ENCODE results near the gene EPSTI1. TPM values are rescaled to one million over a fixed set of nuclear protein-coding genes. Genes with fewer than 3 reads are reported as not detected.

Gene EPSTI1
- total RNA-seq, 1 donor from 2014 or later: 6.0 TPM

- Mint-ChIP-seq H3K4me1 (ENCODE audit: low read depth) (peaks cover 5% of the 10 kb centered on the region), H3K27ac (no peak overlapping the region), H3K36me3 (ENCODE audit: insufficient read depth) (no peaks in the 10 kb centered on the region), H3K4me3 (ENCODE audit: low read depth) (no peak overlapping the region), H3K27me3 (no peaks in the 10 kb centered on the region), H3K9me3 (ENCODE audit: low read depth) (no peaks in the 10 kb centered on the region)
- DNase-seq (ENCODE audit: low spot score, unreplicated experiment): no peak
- TF ChIP-seq, protein P1, sequence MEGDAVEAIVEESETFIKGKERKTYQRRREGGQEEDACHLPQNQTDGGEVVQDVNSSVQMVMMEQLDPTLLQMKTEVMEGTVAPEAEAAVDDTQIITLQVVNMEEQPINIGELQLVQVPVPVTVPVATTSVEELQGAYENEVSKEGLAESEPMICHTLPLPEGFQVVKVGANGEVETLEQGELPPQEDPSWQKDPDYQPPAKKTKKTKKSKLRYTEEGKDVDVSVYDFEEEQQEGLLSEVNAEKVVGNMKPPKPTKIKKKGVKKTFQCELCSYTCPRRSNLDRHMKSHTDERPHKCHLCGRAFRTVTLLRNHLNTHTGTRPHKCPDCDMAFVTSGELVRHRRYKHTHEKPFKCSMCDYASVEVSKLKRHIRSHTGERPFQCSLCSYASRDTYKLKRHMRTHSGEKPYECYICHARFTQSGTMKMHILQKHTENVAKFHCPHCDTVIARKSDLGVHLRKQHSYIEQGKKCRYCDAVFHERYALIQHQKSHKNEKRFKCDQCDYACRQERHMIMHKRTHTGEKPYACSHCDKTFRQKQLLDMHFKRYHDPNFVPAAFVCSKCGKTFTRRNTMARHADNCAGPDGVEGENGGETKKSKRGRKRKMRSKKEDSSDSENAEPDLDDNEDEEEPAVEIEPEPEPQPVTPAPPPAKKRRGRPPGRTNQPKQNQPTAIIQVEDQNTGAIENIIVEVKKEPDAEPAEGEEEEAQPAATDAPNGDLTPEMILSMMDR (IDR thresholded peaks at IDR 0.05; ENCODE audit: unreplicated experiment): no peak
Measured at GRCh38 chr13:43014162-43014561, 22.1 kb upstream of the EPSTI1 start.

- no peak overlapping the region for H3K27ac Mint-ChIP-seq
- TF ChIP-seq, protein P1 (IDR thresholded peaks at IDR 0.05; ENCODE audit: unreplicated experiment): no peak
- H3K9me3 Mint-ChIP-seq (ENCODE audit: low read depth): no peaks in the 10 kb centered on the region
- H3K36me3 Mint-ChIP-seq (ENCODE audit: insufficient read depth): no peaks in the 10 kb centered on the region
- no peak overlapping the region for H3K4me3 Mint-ChIP-seq (ENCODE audit: low read depth)
- no peaks in the 10 kb centered on the region for H3K27me3 Mint-ChIP-seq
- DNase-seq (ENCODE audit: low spot score, unreplicated experiment): no peak
- H3K4me1 Mint-ChIP-seq (ENCODE audit: low read depth): peaks cover 15% of the 10 kb centered on the region
Measured at GRCh38 chr13:43009506-43009905, 17.5 kb upstream of the EPSTI1 start.

- H3K27ac Mint-ChIP-seq: peak overlapping the region; percentile 38
- TF ChIP-seq, protein P1 (IDR thresholded peaks at IDR 0.05; ENCODE audit: unreplicated experiment): no peak
- peaks cover 15% of the 10 kb centered on the region for H3K4me1 Mint-ChIP-seq (ENCODE audit: low read depth)
Measured at GRCh38 chr13:43008596-43008995, 16.6 kb upstream of the EPSTI1 start.

GRCh38 chr13:43006893-43007631 is 15.0 kb upstream of the EPSTI1 start:
- Mint-ChIP-seq H3K27me3 (no peaks in the 10 kb centered on the region), H3K9me3 (ENCODE audit: low read depth) (peaks cover 6% of the 10 kb centered on the region), H3K36me3 (ENCODE audit: insufficient read depth) (no peaks in the 10 kb centered on the region), H3K4me1 (ENCODE audit: low read depth) (peaks cover 15% of the 10 kb centered on the region), H3K4me3 (ENCODE audit: low read depth) (no peak overlapping the region), H3K27ac (peak overlapping the region; percentile 0)
- TF ChIP-seq, protein P1 (IDR thresholded peaks at IDR 0.05; ENCODE audit: unreplicated experiment): no peak
- DNase-seq (ENCODE audit: low spot score, unreplicated experiment): no peak

More at GRCh38 chr13:43008596-43008995, 16.6 kb upstream of the EPSTI1 start:
- Mint-ChIP-seq H3K36me3 (ENCODE audit: insufficient read depth) (no peaks in the 10 kb centered on the region), H3K27me3 (no peaks in the 10 kb centered on the region), H3K4me3 (ENCODE audit: low read depth) (no peak overlapping the region), H3K9me3 (ENCODE audit: low read depth) (no peaks in the 10 kb centered on the region)
- DNase-seq (ENCODE audit: low spot score, unreplicated experiment): no peak

GRCh38 chr13:43005460-43006236 is 13.6 kb upstream of the EPSTI1 start:
- Mint-ChIP-seq H3K27ac (no peak overlapping the region), H3K4me1 (ENCODE audit: low read depth) (peaks cover 15% of the 10 kb centered on the region)
- no peak for DNase-seq (ENCODE audit: low spot score, unreplicated experiment)

More at GRCh38 chr13:43005460-43006236, 13.6 kb upstream of the EPSTI1 start:
- H3K36me3 Mint-ChIP-seq (ENCODE audit: insufficient read depth): no peaks in the 10 kb centered on the region
- no peaks in the 10 kb centered on the region for H3K27me3 Mint-ChIP-seq
- H3K9me3 Mint-ChIP-seq (ENCODE audit: low read depth): peaks cover 9% of the 10 kb centered on the region
- TF ChIP-seq, protein P1 (IDR thresholded peaks at IDR 0.05; ENCODE audit: unreplicated experiment): no peak
- H3K4me3 Mint-ChIP-seq (ENCODE audit: low read depth): no peak overlapping the region

All from progenitor cell of endocrine pancreas (in vitro differentiated cells).